ENCODE measurements around the gene HOXD4.

Gene HOXD4

DNA sequence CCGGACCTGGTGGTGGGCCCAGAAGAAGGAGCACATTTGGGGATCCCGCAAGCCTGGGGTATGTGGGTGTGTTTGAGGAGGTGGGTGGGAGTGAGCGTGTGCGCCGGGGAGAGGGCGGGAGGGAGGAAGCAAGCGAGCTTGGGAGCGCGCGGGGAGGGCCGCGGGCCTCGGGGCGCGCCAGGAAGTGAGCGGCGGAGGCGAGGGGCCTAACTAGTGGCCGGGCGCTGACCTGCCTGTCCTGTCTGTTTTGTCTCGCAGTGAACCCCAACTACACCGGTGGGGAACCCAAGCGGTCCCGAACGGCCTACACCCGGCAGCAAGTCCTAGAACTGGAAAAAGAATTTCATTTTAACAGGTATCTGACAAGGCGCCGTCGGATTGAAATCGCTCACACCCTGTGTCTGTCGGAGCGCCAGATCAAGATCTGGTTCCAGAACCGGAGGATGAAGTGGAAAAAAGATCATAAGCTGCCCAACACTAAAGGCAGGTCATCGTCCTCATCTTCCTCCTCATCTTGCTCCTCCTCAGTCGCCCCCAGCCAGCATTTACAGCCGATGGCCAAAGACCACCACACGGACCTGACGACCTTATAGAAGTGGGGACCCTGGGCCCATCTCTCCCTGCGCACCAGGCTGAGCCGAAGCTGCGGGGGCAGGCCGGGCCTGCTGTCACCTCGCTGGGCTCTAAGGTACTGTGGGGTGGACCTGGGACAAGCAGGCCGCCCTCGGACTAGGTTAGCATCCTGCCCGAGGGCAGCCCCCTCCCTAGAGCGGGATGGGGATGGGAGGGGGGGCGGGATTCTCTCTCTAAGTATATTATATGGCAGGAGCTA is 1.2 kb downstream of the HOXD4 start:
- Histone ChIP-seq H3K4me1 (ENCODE audit: low read length) (no peaks in the 10 kb centered on the region), H3K4me2 (ENCODE audit: low read length) (no peak overlapping the region), H3K79me2 (ENCODE audit: low read length) (no peaks in the 10 kb centered on the region), H3K9me3 (ENCODE audit: insufficient read depth, low read length) (no peaks in the 10 kb centered on the region), H3K27ac (ENCODE audit: low read length) (no peak overlapping the region), H3K27me3 (ENCODE audit: low read depth, low read length) (no peaks in the 10 kb centered on the region), H3K4me3 (ENCODE audit: low read length) (no peak overlapping the region), H3K36me3 (replicated peaks; ENCODE audit: low read depth, low read length) (no peaks in the 10 kb centered on the region), H2AFZ (ENCODE audit: low read depth, low read length) (no peak overlapping the region), H4K20me1 (ENCODE audit: insufficient read depth, low read length) (no peaks in the 10 kb centered on the region), H3K9ac (ENCODE audit: low read length) (no peak overlapping the region)
- TF ChIP-seq, protein P1, sequence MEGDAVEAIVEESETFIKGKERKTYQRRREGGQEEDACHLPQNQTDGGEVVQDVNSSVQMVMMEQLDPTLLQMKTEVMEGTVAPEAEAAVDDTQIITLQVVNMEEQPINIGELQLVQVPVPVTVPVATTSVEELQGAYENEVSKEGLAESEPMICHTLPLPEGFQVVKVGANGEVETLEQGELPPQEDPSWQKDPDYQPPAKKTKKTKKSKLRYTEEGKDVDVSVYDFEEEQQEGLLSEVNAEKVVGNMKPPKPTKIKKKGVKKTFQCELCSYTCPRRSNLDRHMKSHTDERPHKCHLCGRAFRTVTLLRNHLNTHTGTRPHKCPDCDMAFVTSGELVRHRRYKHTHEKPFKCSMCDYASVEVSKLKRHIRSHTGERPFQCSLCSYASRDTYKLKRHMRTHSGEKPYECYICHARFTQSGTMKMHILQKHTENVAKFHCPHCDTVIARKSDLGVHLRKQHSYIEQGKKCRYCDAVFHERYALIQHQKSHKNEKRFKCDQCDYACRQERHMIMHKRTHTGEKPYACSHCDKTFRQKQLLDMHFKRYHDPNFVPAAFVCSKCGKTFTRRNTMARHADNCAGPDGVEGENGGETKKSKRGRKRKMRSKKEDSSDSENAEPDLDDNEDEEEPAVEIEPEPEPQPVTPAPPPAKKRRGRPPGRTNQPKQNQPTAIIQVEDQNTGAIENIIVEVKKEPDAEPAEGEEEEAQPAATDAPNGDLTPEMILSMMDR (IDR thresholded peaks at IDR 0.05; ENCODE audit: low read depth, low read length): no peak

DNA sequence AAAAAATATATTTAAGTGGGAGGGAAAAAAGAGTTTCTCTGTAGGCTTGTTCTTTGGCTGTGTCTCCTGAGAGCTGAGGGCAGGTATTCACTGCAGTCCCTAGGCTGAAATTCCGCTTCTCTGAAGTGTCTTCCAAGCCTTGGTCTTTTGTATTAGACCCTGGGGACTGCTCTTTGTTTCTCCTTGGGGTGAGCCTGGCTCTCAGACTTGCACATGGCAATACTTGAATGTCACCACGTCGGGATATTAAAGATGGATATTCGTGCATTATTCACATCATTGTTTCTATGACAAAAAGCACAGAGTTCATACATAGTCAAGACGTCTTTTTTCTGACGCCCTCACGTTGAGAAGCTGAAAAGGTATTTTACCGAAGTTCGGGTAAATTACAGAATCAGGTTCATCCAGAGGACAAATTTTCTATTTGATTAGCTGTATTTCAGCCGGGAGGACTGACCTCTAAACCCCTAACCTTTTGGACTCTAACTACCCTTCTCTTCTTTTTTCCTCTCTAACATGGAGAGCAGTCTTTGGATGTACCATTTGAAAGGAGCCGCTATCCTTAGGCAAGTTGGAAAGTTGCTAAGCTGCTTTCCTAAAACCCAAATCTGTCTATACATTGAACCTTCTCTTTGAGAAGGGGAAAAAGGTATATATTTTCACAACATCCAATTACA is 3.4 kb downstream of the HOXD4 start:
- no peaks in the 10 kb centered on the region for H3K9me3 ChIP-seq (ENCODE audit: insufficient read depth, low read length)
- no peaks in the 10 kb centered on the region for H3K27me3 ChIP-seq (ENCODE audit: low read depth, low read length)
- H3K4me1 ChIP-seq (ENCODE audit: low read length): no peaks in the 10 kb centered on the region

DNA sequence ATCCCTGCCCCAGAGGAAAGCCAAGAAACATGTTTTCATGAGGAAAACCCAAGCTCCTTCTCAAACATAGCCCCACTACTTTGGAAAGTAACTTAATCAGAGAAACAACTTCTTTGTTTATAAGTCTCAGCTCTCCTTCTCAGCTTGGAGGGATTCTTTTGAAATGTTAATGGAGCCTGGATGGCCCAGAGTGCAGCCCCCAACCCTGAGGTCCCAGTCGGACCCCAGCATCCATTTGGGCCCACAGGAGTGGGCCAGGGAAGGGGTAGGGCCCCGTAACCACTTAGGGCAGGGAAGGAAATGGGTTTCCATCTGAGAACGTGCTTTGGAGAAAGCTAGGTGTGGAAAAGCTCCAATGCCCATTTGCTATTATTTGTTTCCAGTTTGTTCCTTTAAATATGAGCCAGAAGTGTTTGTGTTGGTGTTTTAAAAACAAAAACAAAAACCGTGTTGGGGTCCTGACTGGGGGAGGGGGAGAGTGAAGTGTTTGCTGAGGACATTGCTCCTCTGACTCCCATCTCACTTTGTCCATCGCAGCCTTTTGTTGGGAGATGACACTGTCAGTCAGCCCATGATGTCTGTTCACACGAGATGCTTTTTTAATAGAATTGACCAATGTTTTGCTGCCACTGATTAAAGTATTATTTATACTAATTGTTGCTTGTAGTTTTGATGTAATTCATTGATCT is 4.2 kb downstream of the HOXD4 start:
- Histone ChIP-seq H3K4me1 (ENCODE audit: low read length) (no peaks in the 10 kb centered on the region), H3K4me2 (ENCODE audit: low read length) (no peak overlapping the region), H3K36me3 (replicated peaks; ENCODE audit: low read depth, low read length) (no peaks in the 10 kb centered on the region), H3K27ac (ENCODE audit: low read length) (no peak overlapping the region), H3K4me3 (ENCODE audit: low read length) (no peak overlapping the region), H2AFZ (ENCODE audit: low read depth, low read length) (no peak overlapping the region), H3K9ac (ENCODE audit: low read length) (no peak overlapping the region), H3K27me3 (ENCODE audit: low read depth, low read length) (no peaks in the 10 kb centered on the region), H3K9me3 (ENCODE audit: insufficient read depth, low read length) (no peaks in the 10 kb centered on the region), H3K79me2 (ENCODE audit: low read length) (no peaks in the 10 kb centered on the region), H4K20me1 (ENCODE audit: insufficient read depth, low read length) (no peaks in the 10 kb centered on the region)
- TF ChIP-seq, protein P1 (IDR thresholded peaks at IDR 0.05; ENCODE audit: low read depth, low read length): no peak
- TF ChIP-seq EZH2phosphoT487 (IDR thresholded peaks at IDR 0.05; ENCODE audit: low read depth): no peak

More for the DNA sequence above, 3.4 kb downstream of the HOXD4 start:
- H4K20me1 ChIP-seq (ENCODE audit: insufficient read depth, low read length): no peaks in the 10 kb centered on the region
- H3K9ac ChIP-seq (ENCODE audit: low read length): no peak overlapping the region
- no peak for TF ChIP-seq EZH2phosphoT487 (IDR thresholded peaks at IDR 0.05; ENCODE audit: low read depth)
- TF ChIP-seq, protein P1 (IDR thresholded peaks at IDR 0.05; ENCODE audit: low read depth, low read length): no peak
- H3K79me2 ChIP-seq (ENCODE audit: low read length): no peaks in the 10 kb centered on the region
- no peaks in the 10 kb centered on the region for H3K36me3 ChIP-seq (replicated peaks; ENCODE audit: low read depth, low read length)
- H3K27ac ChIP-seq (ENCODE audit: low read length): no peak overlapping the region
- no peak overlapping the region for H2AFZ ChIP-seq (ENCODE audit: low read depth, low read length)
- no peak overlapping the region for H3K4me2 ChIP-seq (ENCODE audit: low read length)
- no peak overlapping the region for H3K4me3 ChIP-seq (ENCODE audit: low read length)

DNA sequence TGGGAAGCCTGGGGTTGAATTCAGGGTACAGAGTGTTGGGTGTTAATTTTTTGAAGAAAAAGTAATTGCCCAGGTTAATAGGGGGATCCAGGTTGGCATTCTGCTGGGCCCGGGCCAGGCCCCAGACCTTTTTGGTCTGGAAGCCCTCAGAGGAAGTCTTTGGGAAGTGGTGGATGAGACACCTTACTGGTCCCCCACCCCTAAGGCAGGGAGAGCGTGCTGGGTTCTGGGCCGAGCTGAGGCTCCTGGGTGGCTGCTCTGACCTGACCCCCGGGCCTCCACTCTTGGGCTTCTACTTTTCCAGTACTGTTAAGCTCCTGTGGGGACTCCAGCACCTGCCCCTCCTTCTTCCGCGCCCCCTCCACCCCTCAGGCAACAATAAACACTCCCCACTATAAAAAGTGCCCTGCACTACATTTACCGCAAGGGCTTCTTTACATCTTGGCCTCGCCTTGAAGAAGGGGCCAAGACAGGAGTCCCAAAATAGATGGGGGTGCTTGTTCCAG is 5.0 kb downstream of the HOXD4 start:
- Histone ChIP-seq H3K27ac (ENCODE audit: low read length) (no peak overlapping the region), H3K27me3 (ENCODE audit: low read depth, low read length) (no peaks in the 10 kb centered on the region), H2AFZ (ENCODE audit: low read depth, low read length) (no peak overlapping the region), H3K4me3 (ENCODE audit: low read length) (no peak overlapping the region), H3K79me2 (ENCODE audit: low read length) (no peaks in the 10 kb centered on the region), H4K20me1 (ENCODE audit: insufficient read depth, low read length) (no peaks in the 10 kb centered on the region), H3K9me3 (ENCODE audit: insufficient read depth, low read length) (no peaks in the 10 kb centered on the region), H3K4me2 (ENCODE audit: low read length) (no peak overlapping the region), H3K9ac (ENCODE audit: low read length) (no peak overlapping the region), H3K36me3 (replicated peaks; ENCODE audit: low read depth, low read length) (no peaks in the 10 kb centered on the region), H3K4me1 (ENCODE audit: low read length) (no peaks in the 10 kb centered on the region)
- TF ChIP-seq EZH2phosphoT487 (IDR thresholded peaks at IDR 0.05; ENCODE audit: low read depth): no peak
- TF ChIP-seq, protein P1 (IDR thresholded peaks at IDR 0.05; ENCODE audit: low read depth, low read length): no peak

All from OCI-LY3 (cell line).